Panc1 (cell line): ENCODE data around the gene MAPK11. TPM values are rescaled to one million over a fixed set of nuclear protein-coding genes. Genes with fewer than 3 reads are reported as not detected.
A peak's percentile ranks its signal among the peaks of the same experiment; 100 is the strongest.

ENCODE experiments used
- ATAC-seq: fragments of 200-7000 bp; cut with Tn5 transposase; 2 replicates; pipeline ENCODE4 v1.9.1; 2020; ENCODE audit warnings: mild to moderate bottlenecking, moderate library complexity
- BruUV-seq: library from RNA; stranded (reverse); fragments of 400-500 nt; replicated peaks from 2 replicates; lab custom pipeline; 2021; lab: Mats Ljungman, UMichigan
- CTCF ChIA-PET: fragments of 300-600 bp; sonication (Branson Sonifier 250); formaldehyde crosslinking; loops from one replicate; lab custom pipeline; 2022; ENCODE audit warnings: antibody characterized with exemption; lab: Charles Lee
- POLR2A ChIA-PET: fragments of 300-600 bp; sonication (Branson Sonifier 250); formaldehyde crosslinking; loops from one replicate; lab custom pipeline; 2022; ENCODE audit warnings: antibody characterized with exemption; lab: Charles Lee
- DNase-seq: peaks from one replicate; pipeline ENCODE4 v3.0.0-alpha.2; 2010; ENCODE audit warnings: low read depth, low spot score
- H3K27ac ChIP-seq: 2 replicates; pipeline ENCODE4 v1.5.1; 2011; ENCODE audit warnings: mild to moderate bottlenecking, low read length, inconsistent platforms
- H3K27me3 ChIP-seq: fragments of 200-500 bp; sonication (Bioruptor generic); 2 replicates; pipeline ENCODE4 v1.6.0; 2014; ENCODE audit warnings: low read length, inconsistent platforms; ENCODE audit not compliant: control insufficient read depth, insufficient read depth
- H3K36me3 ChIP-seq: fragments of 200-500 bp; sonication (Bioruptor generic); 2 replicates; pipeline ENCODE4 v1.5.1; 2014; ENCODE audit warnings: inconsistent platforms, mild to moderate bottlenecking, low read length, moderate library complexity; ENCODE audit not compliant: control insufficient read depth, insufficient read depth
- H3K4me1 ChIP-seq: 2 replicates; pipeline ENCODE4 v1.5.1; 2011; ENCODE audit warnings: inconsistent platforms, mild to moderate bottlenecking, low read length, moderate library complexity; ENCODE audit not compliant: control insufficient read depth, insufficient read depth
- H3K4me3 ChIP-seq, 2 experiments: 2 replicates each; pipeline ENCODE4 v1.5.1; 2011 to 2012; ENCODE audit warnings: low read depth in 2 of 2, low read length in 2 of 2, mild to moderate bottlenecking in 2 of 2, inconsistent platforms in 1 of 2, moderate library complexity in 1 of 2
- H3K9me3 ChIP-seq: fragments of 200-500 bp; sonication (Bioruptor generic); 2 replicates; pipeline ENCODE4 v1.5.1; 2014; ENCODE audit warnings: low read depth, mild to moderate bottlenecking, inconsistent platforms, low read length, moderate library complexity; ENCODE audit not compliant: control insufficient read depth, insufficient read depth
- CTCF ChIP-seq: fragments of 450-650 bp; IDR thresholded peaks from 2 replicates; pipeline ENCODE4 v1.5.1; 2017; ENCODE audit warnings: mild to moderate bottlenecking
- POLR2AphosphoS5 ChIP-seq: IDR thresholded peaks from 2 replicates; pipeline ENCODE4 v1.6.1; 2012; ENCODE audit warnings: mild to moderate bottlenecking, low read depth, low read length, moderate library complexity
- REST ChIP-seq, 2 experiments: IDR thresholded peaks; 2 replicates each; pipeline ENCODE4 v1.6.1; 2011 to 2012; ENCODE audit warnings: low read depth in 2 of 2, control low read depth in 1 of 2, low read length in 1 of 2, mild to moderate bottlenecking in 1 of 2, moderate library complexity in 1 of 2; ENCODE audit not compliant: insufficient read depth in 1 of 2
- SIN3A ChIP-seq: IDR thresholded peaks from 2 replicates; pipeline ENCODE4 v1.6.1; 2012; ENCODE audit warnings: low read depth, mild to moderate bottlenecking, low read length, moderate library complexity, borderline replicate concordance; ENCODE audit not compliant: insufficient read depth
- TCF7L2 ChIP-seq: IDR thresholded peaks from 2 replicates; pipeline ENCODE4 v1.6.1; 2011; ENCODE audit warnings: mild to moderate bottlenecking, low read depth, low read length, inconsistent platforms
- in situ Hi-C: cut with HindIII; loops from 2 replicates; pipeline ENCODE4 v1.10.0; 2016; ENCODE audit warnings: low sequenced_read_pairs, low pct_unique_long_range_greater_than_20kb
- intact Hi-C: fragments of 100-400 bp; cut with micrococcal nuclease; formaldehyde crosslinking; loops from one replicate; pipeline ENCODE4 v1.10.0; 2022; ENCODE audit not compliant: unreplicated experiment
- total RNA-seq: library from RNA; stranded (reverse); gene quantifications from one replicate; pipeline ENCODE4 v1.2.1, GENCODE V29; 2021; ENCODE audit not compliant: unreplicated experiment

Gene MAPK11
- total RNA-seq, 1 experiment from 2014 or later, result 77.7 TPM

- Histone ChIP-seq H3K27me3 (no peaks in the 10 kb centered on the region), H3K4me3 (peak overlapping the region in 1 of 2 experiments; percentile 16; a peak in 2 of 4 replicates), H3K27ac (peak overlapping the region; percentile 81), H3K4me1 (peaks cover 43% of the 10 kb centered on the region), H3K9me3 (no peaks in the 10 kb centered on the region), H3K36me3 (no peaks in the 10 kb centered on the region; the same call in 1 of the 2 replicates)
- intact Hi-C loops, result no loop called here
- DNase-seq (no peak), ATAC-seq (peak; percentile 25)
- no peak for TF ChIP-seq CTCF
- no peak for TF ChIP-seq TCF7L2
- no peak for TF ChIP-seq POLR2AphosphoS5
- no peak for TF ChIP-seq REST (IDR thresholded peaks at IDR 0.05; ENCODE audit: insufficient read depth in 1 of 2, low read depth in 2 of 2, low read length in 1 of 2)
- no peak for TF ChIP-seq SIN3A
- no TSS peak for BruUV-seq
- in situ Hi-C loops, result no loop called here
- CTCF ChIA-PET, result no interaction called here
- POLR2A ChIA-PET, result interaction anchor here (0.6 kb wide), 1 partner anchor 12 kb away, joined by 5 read pairs; no protein-coding TSS in a partner anchor
These were observed 22.7 kb upstream of the MAPK11 start for GRCh38 chr22:50292643-50293440.

- CTCF ChIA-PET, result no interaction called here
These were observed 19.9 kb upstream of the MAPK11 start for GRCh38 chr22:50289942-50290630.

More at GRCh38 chr22:50289942-50290630, 19.9 kb upstream of the MAPK11 start:
- Histone ChIP-seq H3K27me3 (no peaks in the 10 kb centered on the region), H3K27ac (no peak overlapping the region), H3K36me3 (no peaks in the 10 kb centered on the region; the same call in 1 of the 2 replicates), H3K9me3 (no peaks in the 10 kb centered on the region), H3K4me1 (peaks cover 22% of the 10 kb centered on the region), H3K4me3 (no peak overlapping the region)
- no peak for ATAC-seq
- TF ChIP-seq REST (IDR thresholded peaks at IDR 0.05; ENCODE audit: insufficient read depth in 1 of 2, low read depth in 2 of 2, low read length in 1 of 2) (no peak), POLR2AphosphoS5 (no peak), CTCF (no peak), TCF7L2 (no peak), SIN3A (no peak)
- in situ Hi-C loops, result no loop called here
- TSS peak; percentile 56 for BruUV-seq
- no peak for DNase-seq
- POLR2A ChIA-PET, result no interaction called here
- intact Hi-C loops, result no loop called here
